ENCODE results near the gene FCGR3B. TPM values are rescaled to one million over a fixed set of nuclear protein-coding genes. Genes with fewer than 3 reads are reported as not detected.
"Not testable (repeated sequence)": the region's sequence is repeated elsewhere in the genome, so short reads cannot be mapped to it uniquely, and the experiment has no call there.

FCGR3B gene
- total RNA-seq, 1 experiment from 2014 or later = not detected

GRCh38 chr1:161595173-161595572, 35.8 kb downstream of the FCGR3B start:
- H3K27me3 ChIP-seq (ENCODE audit: low read length); H3F3A ChIP-seq (ENCODE audit: low read length, unreplicated experiment); H4K20me1 ChIP-seq (ENCODE audit: low read length); H3K4me2 ChIP-seq (ENCODE audit: low read length); H3K36me3 ChIP-seq (ENCODE audit: low read depth, low read length); H3K79me2 ChIP-seq (ENCODE audit: low read length); H3K9me3 ChIP-seq (ENCODE audit: low read length); H3K9me2 ChIP-seq (replicated peaks; ENCODE audit: low read length); DNase-seq; H3K4me3 ChIP-seq (ENCODE audit: low read length); CTCF ChIA-PET; intact Hi-C loops (cut with micrococcal nuclease): not testable (repeated sequence)
- H3K4me1 ChIP-seq (ENCODE audit: insufficient read depth, low read length) = peaks cover 14% of the 10 kb centered on the region
- peak overlapping the region; percentile 69 for H3K27ac ChIP-seq (ENCODE audit: low read length)
- POLR2A ChIA-PET (ENCODE audit: unreplicated experiment) = interaction anchor here (0.6 kb wide), 1 partner anchor 65 kb away, joined by 11 read pairs; no protein-coding TSS in a partner anchor
- peak; percentile 3; the same call in 1 of the 2 replicates for ATAC-seq
- H2AFZ ChIP-seq (ENCODE audit: low read length) = peak overlapping the region; percentile 10
- TSS peak; percentile 77 for BruUV-seq (replicated peaks)
- H3K9ac ChIP-seq (ENCODE audit: low read length) = 0 out of 2 replicates have a peak overlapping the region, but pooled peaks have one; percentile 38

- H3K27me3 ChIP-seq (ENCODE audit: low read length); H4K20me1 ChIP-seq (ENCODE audit: low read length); H3K4me3 ChIP-seq (ENCODE audit: low read length); H3K4me2 ChIP-seq (ENCODE audit: low read length); H3F3A ChIP-seq (ENCODE audit: low read length, unreplicated experiment); H3K36me3 ChIP-seq (ENCODE audit: low read depth, low read length); H2AFZ ChIP-seq (ENCODE audit: low read length); H3K9me2 ChIP-seq (replicated peaks; ENCODE audit: low read length); H3K9me3 ChIP-seq (ENCODE audit: low read length); H3K79me2 ChIP-seq (ENCODE audit: low read length); CTCF ChIA-PET; intact Hi-C loops (cut with micrococcal nuclease); BruUV-seq (replicated peaks): not testable (repeated sequence)
- ATAC-seq (peak; percentile 82), DNase-seq (peak; percentile 48)
- POLR2A ChIA-PET (ENCODE audit: unreplicated experiment) = interaction anchor here (0.6 kb wide), 1 partner anchor 64 kb away, joined by 11 read pairs; no protein-coding TSS in a partner anchor
- Histone ChIP-seq H3K9ac (ENCODE audit: low read length) (peak overlapping the region; percentile 10; the same call in 1 of the 2 replicates), H3K4me1 (ENCODE audit: insufficient read depth, low read length) (peaks cover 18% of the 10 kb centered on the region), H3K27ac (ENCODE audit: low read length) (peak overlapping the region; percentile 68)
Measured at GRCh38 chr1:161594269-161594984, 36.5 kb downstream of the FCGR3B start.

- H3K9me3 ChIP-seq (ENCODE audit: low read length); H3F3A ChIP-seq (ENCODE audit: low read length, unreplicated experiment); H3K36me3 ChIP-seq (ENCODE audit: low read depth, low read length); H3K4me3 ChIP-seq (ENCODE audit: low read length); H3K9ac ChIP-seq (ENCODE audit: low read length); intact Hi-C loops (cut with micrococcal nuclease); H3K27me3 ChIP-seq (ENCODE audit: low read length); H3K9me2 ChIP-seq (replicated peaks; ENCODE audit: low read length); BruUV-seq (replicated peaks); H2AFZ ChIP-seq (ENCODE audit: low read length); H3K27ac ChIP-seq (ENCODE audit: low read length); CTCF ChIA-PET; H3K4me2 ChIP-seq (ENCODE audit: low read length); ATAC-seq; H3K79me2 ChIP-seq (ENCODE audit: low read length); DNase-seq; POLR2A ChIA-PET (ENCODE audit: unreplicated experiment); H4K20me1 ChIP-seq (ENCODE audit: low read length): not testable (repeated sequence)
- peaks cover 19% of the 10 kb centered on the region for H3K4me1 ChIP-seq (ENCODE audit: insufficient read depth, low read length)
Measured at GRCh38 chr1:161593092-161593755, 37.8 kb downstream of the FCGR3B start.

- H3K36me3 ChIP-seq (ENCODE audit: low read depth, low read length); H3K27me3 ChIP-seq (ENCODE audit: low read length); H3K4me3 ChIP-seq (ENCODE audit: low read length); H3K9ac ChIP-seq (ENCODE audit: low read length); H2AFZ ChIP-seq (ENCODE audit: low read length); H3K79me2 ChIP-seq (ENCODE audit: low read length); BruUV-seq (replicated peaks); ATAC-seq; POLR2A ChIA-PET (ENCODE audit: unreplicated experiment); DNase-seq; H3K9me2 ChIP-seq (replicated peaks; ENCODE audit: low read length); H3K9me3 ChIP-seq (ENCODE audit: low read length); intact Hi-C loops (cut with micrococcal nuclease); H3F3A ChIP-seq (ENCODE audit: low read length, unreplicated experiment); H4K20me1 ChIP-seq (ENCODE audit: low read length); H3K27ac ChIP-seq (ENCODE audit: low read length); CTCF ChIA-PET; H3K4me2 ChIP-seq (ENCODE audit: low read length): not testable (repeated sequence)
- H3K4me1 ChIP-seq (ENCODE audit: insufficient read depth, low read length) = peaks cover 19% of the 10 kb centered on the region
Measured at GRCh38 chr1:161592586-161592985, 38.4 kb downstream of the FCGR3B start.

GRCh38 chr1:161589920-161590319, 41.1 kb downstream of the FCGR3B start:
- H3K9ac ChIP-seq (ENCODE audit: low read length); H2AFZ ChIP-seq (ENCODE audit: low read length); H3F3A ChIP-seq (ENCODE audit: low read length, unreplicated experiment); H4K20me1 ChIP-seq (ENCODE audit: low read length); DNase-seq; H3K79me2 ChIP-seq (ENCODE audit: low read length); H3K27me3 ChIP-seq (ENCODE audit: low read length); H3K4me2 ChIP-seq (ENCODE audit: low read length); H3K9me3 ChIP-seq (ENCODE audit: low read length); POLR2A ChIA-PET (ENCODE audit: unreplicated experiment); H3K36me3 ChIP-seq (ENCODE audit: low read depth, low read length); BruUV-seq (replicated peaks); H3K4me3 ChIP-seq (ENCODE audit: low read length); H3K27ac ChIP-seq (ENCODE audit: low read length); intact Hi-C loops (cut with micrococcal nuclease); CTCF ChIA-PET; H3K9me2 ChIP-seq (replicated peaks; ENCODE audit: low read length): not testable (repeated sequence)
- peaks cover 11% of the 10 kb centered on the region for H3K4me1 ChIP-seq (ENCODE audit: insufficient read depth, low read length)
- ATAC-seq = peak; percentile 6; the same call in 1 of the 2 replicates

GRCh38 chr1:161589365-161589764, 41.6 kb downstream of the FCGR3B start:
- H3K9me2 ChIP-seq (replicated peaks; ENCODE audit: low read length); H3K4me2 ChIP-seq (ENCODE audit: low read length); H3F3A ChIP-seq (ENCODE audit: low read length, unreplicated experiment); intact Hi-C loops (cut with micrococcal nuclease); H3K79me2 ChIP-seq (ENCODE audit: low read length); H3K27ac ChIP-seq (ENCODE audit: low read length); H4K20me1 ChIP-seq (ENCODE audit: low read length); H3K36me3 ChIP-seq (ENCODE audit: low read depth, low read length); H3K9ac ChIP-seq (ENCODE audit: low read length); POLR2A ChIA-PET (ENCODE audit: unreplicated experiment); H3K4me3 ChIP-seq (ENCODE audit: low read length); BruUV-seq (replicated peaks); H3K4me1 ChIP-seq (ENCODE audit: insufficient read depth, low read length); H3K9me3 ChIP-seq (ENCODE audit: low read length); H2AFZ ChIP-seq (ENCODE audit: low read length); DNase-seq; CTCF ChIA-PET; ATAC-seq; H3K27me3 ChIP-seq (ENCODE audit: low read length): not testable (repeated sequence)
